ENCODE measurements around the gene LHFPL3. TPM values are rescaled to one million over a fixed set of nuclear protein-coding genes. Genes with fewer than 3 reads are reported as not detected.

LHFPL3 gene
- polyA plus RNA-seq, 1 of the 3 experiments (the other 2 are of a cell fraction): not detected

DNA sequence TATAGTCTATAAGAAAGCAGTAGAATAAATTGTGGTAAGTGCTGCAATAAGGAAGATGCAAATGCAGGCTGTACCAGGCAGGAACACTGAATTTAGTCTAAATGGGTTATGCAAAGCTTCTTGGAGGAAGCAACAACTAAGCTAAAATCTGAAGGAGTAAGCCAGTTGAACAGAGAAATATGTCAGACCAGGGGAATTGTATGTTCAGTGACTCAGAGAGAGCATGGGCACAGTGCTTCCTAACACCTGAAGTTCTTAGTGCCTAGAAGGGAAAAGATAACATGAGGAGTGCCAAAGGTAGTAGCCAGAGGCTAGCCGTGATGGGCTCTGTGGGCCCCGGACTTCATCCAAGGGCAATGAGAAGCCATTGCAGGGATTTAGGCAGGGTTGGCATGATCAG, 481.5 kb downstream of the LHFPL3 start:
- Histone ChIP-seq H3F3A (replicated peaks; ENCODE audit: insufficient read depth) (no peaks in the 10 kb centered on the region), H3K27ac (ENCODE audit: low read depth in 2 of 2, low read length in 1 of 2) (no peak overlapping the region), H3K4me3 (ENCODE audit: low read depth in 2 of 2, low read length in 1 of 2) (no peak overlapping the region), H3K4me1 (ENCODE audit: control insufficient read depth in 1 of 2, insufficient read depth in 2 of 2, low read depth in 1 of 2, low read length in 1 of 2) (no peaks in the 10 kb centered on the region), H2AFZ (ENCODE audit: low read depth) (no peak overlapping the region), H3K9ac (no peak overlapping the region), H3K79me2 (ENCODE audit: insufficient read depth) (no peaks in the 10 kb centered on the region), H3K27me3 (ENCODE audit: insufficient read depth) (peaks cover 65% of the 10 kb centered on the region), H4K20me1 (ENCODE audit: insufficient read depth) (no peaks in the 10 kb centered on the region; the same call in 1 of the 2 replicates), H3K9me3 (no peaks in the 10 kb centered on the region), H3K9me2 (no peaks in the 10 kb centered on the region), H3K4me2 (no peak overlapping the region), H3K36me3 (replicated peaks in 1 of 2; ENCODE audit: control insufficient read depth in 1 of 2, insufficient read depth in 2 of 2, low read length in 1 of 2) (no peaks in the 10 kb centered on the region)
- no peak for DNase-seq
- CTCF ChIA-PET: interaction anchor here (0.8 to 1.7 kb wide), 4 partner anchors 12 to 578 kb away, joined by 3 to 4 read pairs (median 3); no protein-coding TSS in a partner anchor
- POLR2A ChIA-PET: no interaction called here
- no peak for TF ChIP-seq FOXJ3 (CRISPR knock-in tag; IDR thresholded peaks at IDR 0.05)
- no peak for TF ChIP-seq NRF1 (IDR thresholded peaks at IDR 0.05; ENCODE audit: low read depth, low read length)
- 7% methylated on average over 2 of the region's 2 CpGs for WGBS (ENCODE audit: low lambda C conversion rate)

GRCh38 chr7:104814126-104814525, 485.7 kb downstream of the LHFPL3 start:
- Histone ChIP-seq H3K79me2 (ENCODE audit: insufficient read depth) (no peaks in the 10 kb centered on the region), H3K4me2 (no peak overlapping the region), H3F3A (replicated peaks; ENCODE audit: insufficient read depth) (no peaks in the 10 kb centered on the region), H3K27ac (ENCODE audit: low read depth in 2 of 2, low read length in 1 of 2) (no peak overlapping the region), H3K4me3 (ENCODE audit: low read depth in 2 of 2, low read length in 1 of 2) (no peak overlapping the region), H3K9ac (no peak overlapping the region), H4K20me1 (ENCODE audit: insufficient read depth) (no peaks in the 10 kb centered on the region), H3K27me3 (ENCODE audit: insufficient read depth) (peaks cover 57% of the 10 kb centered on the region), H3K9me2 (no peaks in the 10 kb centered on the region), H3K36me3 (replicated peaks in 1 of 2; ENCODE audit: control insufficient read depth in 1 of 2, insufficient read depth in 2 of 2, low read length in 1 of 2) (no peaks in the 10 kb centered on the region), H3K4me1 (ENCODE audit: control insufficient read depth in 1 of 2, insufficient read depth in 2 of 2, low read depth in 1 of 2, low read length in 1 of 2) (no peaks in the 10 kb centered on the region), H3K9me3 (no peaks in the 10 kb centered on the region), H2AFZ (ENCODE audit: low read depth) (no peak overlapping the region)
- WGBS (ENCODE audit: low lambda C conversion rate): 4% methylated on average over 3 of the region's 3 CpGs
- TF ChIP-seq GATA2 (CRISPR knock-in tag; IDR thresholded peaks at IDR 0.05) (no peak), TAF1 (IDR thresholded peaks at IDR 0.05; ENCODE audit: borderline replicate concordance, low read depth, low read length) (no peak)
- CTCF ChIA-PET: interaction anchor here (0.8 to 1.2 kb wide), 5 partner anchors 34 to 545 kb away, joined by 3 to 5 read pairs (median 4); no protein-coding TSS in a partner anchor
- POLR2A ChIA-PET: no interaction called here
- DNase-seq: no peak

GRCh38 chr7:104814671-104815400, 486.4 kb downstream of the LHFPL3 start:
- no peaks in the 10 kb centered on the region for H3K36me3 ChIP-seq (replicated peaks in 1 of 2; ENCODE audit: control insufficient read depth in 1 of 2, insufficient read depth in 2 of 2, low read length in 1 of 2)
- no peaks in the 10 kb centered on the region for H4K20me1 ChIP-seq (ENCODE audit: insufficient read depth)
- no peaks in the 10 kb centered on the region for H3K9me2 ChIP-seq
- peaks cover 57% of the 10 kb centered on the region for H3K27me3 ChIP-seq (ENCODE audit: insufficient read depth)
- H3K4me3 ChIP-seq (ENCODE audit: low read depth in 2 of 2, low read length in 1 of 2): no peak overlapping the region
- H3K9me3 ChIP-seq: no peaks in the 10 kb centered on the region
- no peak overlapping the region for H3K27ac ChIP-seq (ENCODE audit: low read depth in 2 of 2, low read length in 1 of 2)
- H3K79me2 ChIP-seq (ENCODE audit: insufficient read depth): no peaks in the 10 kb centered on the region
- no peak overlapping the region for H2AFZ ChIP-seq (ENCODE audit: low read depth)
- no peak overlapping the region for H3K4me2 ChIP-seq
- H3K4me1 ChIP-seq (ENCODE audit: control insufficient read depth in 1 of 2, insufficient read depth in 2 of 2, low read depth in 1 of 2, low read length in 1 of 2): no peaks in the 10 kb centered on the region
- WGBS (ENCODE audit: low lambda C conversion rate): 0% methylated on average over 8 of the region's 17 CpGs
- no peak overlapping the region for H3K9ac ChIP-seq
- TF ChIP-seq MEF2A (IDR thresholded peaks at IDR 0.05; ENCODE audit: borderline replicate concordance, low read depth): no peak
- TF ChIP-seq GATA2 (CRISPR knock-in tag; IDR thresholded peaks at IDR 0.05): no peak
- no peak for TF ChIP-seq TCF12 (IDR thresholded peaks at IDR 0.05)
- no peak for TF ChIP-seq RFX5 (IDR thresholded peaks at IDR 0.05; ENCODE audit: low read length)
- no peak for TF ChIP-seq TAF1 (IDR thresholded peaks at IDR 0.05; ENCODE audit: borderline replicate concordance, low read depth, low read length)
- TF ChIP-seq SMC3 (IDR thresholded peaks at IDR 0.05; ENCODE audit: low read depth, low read length): no peak
- no peak for TF ChIP-seq TEAD4 (IDR thresholded peaks at IDR 0.05; ENCODE audit: borderline replicate concordance, insufficient read depth)
- no peak for TF ChIP-seq GABPA (IDR thresholded peaks at IDR 0.05; ENCODE audit: low read depth)
- TF ChIP-seq YY1 (IDR thresholded peaks at IDR 0.05; ENCODE audit: low read depth): no peak
- TF ChIP-seq SIN3A (IDR thresholded peaks at IDR 0.05; ENCODE audit: borderline replicate concordance, low read depth, low read length): no peak
- no peak for TF ChIP-seq MAX (IDR thresholded peaks at IDR 0.05; ENCODE audit: low read depth)
- no peak for TF ChIP-seq MXI1 (IDR thresholded peaks at IDR 0.05; ENCODE audit: low read depth, low read length)
- POLR2A ChIA-PET: no interaction called here
- CTCF ChIA-PET: interaction anchor here (0.6 to 1.3 kb wide), 3 partner anchors 10 to 33 kb away, joined by 3 to 4 read pairs (median 3); no protein-coding TSS in a partner anchor
- DNase-seq: no peak
- H3F3A ChIP-seq (replicated peaks; ENCODE audit: insufficient read depth): no peaks in the 10 kb centered on the region

All from SK-N-SH (cell line).